HG03175 (cell line): ENCODE measurements around the gene AP3D1.
"Not testable (repeated sequence)": the region's sequence is repeated elsewhere in the genome, so short reads cannot be mapped to it uniquely, and the experiment has no call there.

Experiments
- ATAC-seq: cut with Tn5 transposase; IDR thresholded peaks from one replicate; pipeline ENCODE4 v1.9.1; 2021; ENCODE audit warnings: mild to moderate bottlenecking, moderate library complexity; ENCODE audit not compliant: unreplicated experiment

The AP3D1 gene

GRCh38 chr19:2151339-2152229 lies at the start of gene AP3D1:
Gene AP3D1, minus strand, starts transcription at chr19:2151566. Its CDS starts 232 bp downstream, at chr19:2151334.
- peak; percentile 86 for ATAC-seq

GRCh38 chr19:2200624-2201294 lies 49.4 kb upstream of the AP3D1 start:
- ATAC-seq: not testable (repeated sequence)

GRCh38 chr19:2199861-2200623 lies 48.7 kb upstream of the AP3D1 start:
- no peak for ATAC-seq

GRCh38 chr19:2199215-2199614 lies 47.8 kb upstream of the AP3D1 start:
- ATAC-seq: no peak

GRCh38 chr19:2198317-2198716 lies 47.0 kb upstream of the AP3D1 start:
- ATAC-seq: no peak

- no peak for ATAC-seq
Measured at GRCh38 chr19:2197270-2197669, 45.9 kb upstream of the AP3D1 start.

GRCh38 chr19:2195914-2196313 lies 44.5 kb upstream of the AP3D1 start:
- ATAC-seq: no peak

GRCh38 chr19:2195361-2195760 lies 44.0 kb upstream of the AP3D1 start:
- ATAC-seq: no peak

GRCh38 chr19:2194513-2195078 lies 43.2 kb upstream of the AP3D1 start:
- ATAC-seq: no peak

- ATAC-seq: no peak
Measured at GRCh38 chr19:2193807-2194206, 42.4 kb upstream of the AP3D1 start.

GRCh38 chr19:2192862-2193261 lies 41.5 kb upstream of the AP3D1 start:
- ATAC-seq: no peak

- ATAC-seq: no peak
Measured at GRCh38 chr19:2191456-2192310, 40.3 kb upstream of the AP3D1 start.

- no peak for ATAC-seq
Measured at GRCh38 chr19:2190848-2191455, 39.6 kb upstream of the AP3D1 start.

GRCh38 chr19:2189880-2190279 lies 38.5 kb upstream of the AP3D1 start:
- ATAC-seq: no peak

- no peak for ATAC-seq
Measured at GRCh38 chr19:2188708-2189385, 37.5 kb upstream of the AP3D1 start.

- no peak for ATAC-seq
Measured at GRCh38 chr19:2187159-2187558, 35.8 kb upstream of the AP3D1 start.

- no peak for ATAC-seq
Measured at GRCh38 chr19:2186071-2186846, 34.9 kb upstream of the AP3D1 start.

- ATAC-seq: no peak
Measured at GRCh38 chr19:2185734-2186070, 34.3 kb upstream of the AP3D1 start.
